NCI-H226 (cell line): ENCODE measurements around the gene BCL2A1.
"Not testable (repeated sequence)": the region's sequence is repeated elsewhere in the genome, so short reads cannot be mapped to it uniquely, and the experiment has no call there.

Source experiments
- DNase-seq: peaks from one replicate; pipeline ENCODE4 v3.0.0-alpha.2; 2015

Gene BCL2A1

DNA sequence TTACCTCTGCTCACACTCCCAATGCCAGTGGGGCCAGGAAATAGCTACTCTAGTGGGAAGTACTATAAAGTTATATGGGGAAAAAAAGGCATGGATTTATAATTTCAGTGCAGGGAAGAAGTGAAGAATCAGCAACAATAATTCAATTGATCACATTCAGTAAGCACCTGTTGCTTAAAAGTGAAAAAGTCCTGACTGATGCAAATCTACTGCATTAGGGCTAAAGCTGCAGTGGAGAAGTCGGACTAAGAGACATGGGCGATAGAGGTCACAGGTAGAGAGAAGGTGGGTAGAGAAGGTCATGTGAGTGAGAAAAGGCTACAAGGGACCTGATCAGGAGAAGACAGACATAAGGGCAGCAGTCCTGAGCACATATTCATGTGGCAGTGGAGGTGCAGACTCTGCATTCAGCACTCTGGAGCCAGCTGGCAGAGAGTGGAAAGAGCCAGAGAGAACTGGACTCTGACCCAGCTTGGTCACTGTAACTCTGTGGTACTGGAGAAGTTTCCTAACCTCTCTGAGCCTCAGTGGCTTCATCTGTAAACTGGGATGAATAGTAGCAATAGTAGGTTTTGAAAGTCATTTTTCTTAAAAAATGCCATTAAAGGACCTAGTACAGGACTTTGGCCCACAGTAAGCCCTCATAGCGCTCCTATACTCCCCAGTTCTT, 17.6 kb upstream of the BCL2A1 start:
- DNase-seq: no peak

DNA sequence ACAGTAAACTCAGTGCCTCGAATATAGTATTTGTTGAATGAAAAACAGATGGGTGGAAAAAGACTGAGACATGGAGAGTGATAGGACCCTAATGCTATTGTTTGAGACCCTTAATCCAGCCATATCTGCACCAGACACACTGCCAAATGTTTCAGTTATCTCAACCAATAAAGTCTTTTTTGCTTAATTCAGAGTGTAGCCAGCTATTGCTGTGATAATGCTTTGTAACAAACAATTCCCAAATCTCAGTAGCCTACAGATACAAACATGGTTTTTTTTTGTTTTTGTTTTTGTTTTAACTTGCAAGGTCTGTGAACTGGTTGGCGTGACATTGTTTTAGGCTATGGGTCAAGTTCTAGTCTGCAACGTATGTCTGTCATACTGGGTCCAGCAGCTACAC, 17.0 kb upstream of the BCL2A1 start:
- no peak for DNase-seq

DNA sequence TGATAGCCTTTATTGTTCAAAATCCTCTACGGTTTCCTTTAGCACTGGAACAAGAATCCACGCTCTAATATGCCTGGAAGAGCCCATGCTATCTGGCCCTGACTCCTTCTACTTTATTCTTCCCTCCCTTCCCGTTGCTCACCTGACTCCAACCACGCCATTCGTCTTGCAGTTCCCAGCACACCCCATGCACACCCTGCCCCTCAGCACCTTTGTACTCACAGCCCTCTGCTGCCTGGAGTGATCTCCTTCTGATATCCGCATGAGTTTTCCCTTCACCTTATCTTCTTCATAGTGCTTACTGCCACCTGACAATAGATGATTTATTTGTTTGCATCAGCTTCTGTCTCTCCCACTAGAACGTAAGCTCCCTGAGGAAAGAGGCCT, 16.6 kb upstream of the BCL2A1 start:
- no peak for DNase-seq

DNA sequence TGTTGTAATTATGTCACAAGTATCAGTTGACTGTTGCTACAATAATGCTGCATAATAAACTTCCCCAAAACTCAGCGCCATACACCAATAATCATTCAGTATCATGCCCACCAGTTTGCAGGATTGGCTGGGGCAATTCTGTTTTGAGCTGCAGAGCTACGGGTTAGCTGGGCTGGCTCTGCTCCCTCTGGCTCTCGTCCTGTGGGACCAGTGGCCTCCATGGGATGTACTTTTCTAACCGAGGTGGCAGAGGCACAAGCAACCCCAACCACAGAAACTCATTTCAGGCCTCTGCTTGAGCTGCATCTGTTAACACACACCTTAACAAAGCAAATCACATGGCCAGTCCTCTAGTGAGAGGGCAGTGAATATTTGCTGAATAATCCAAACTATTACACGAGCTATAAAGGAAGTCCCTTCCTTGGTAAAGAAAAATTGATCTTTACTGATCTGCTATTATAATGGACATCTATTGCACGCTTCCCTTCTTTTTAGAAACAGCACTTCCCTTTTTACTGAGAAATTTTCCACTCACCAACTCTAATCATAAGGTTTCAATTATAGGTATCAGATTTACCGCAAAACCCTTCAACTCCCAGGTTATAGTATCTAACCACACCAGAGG, 10.9 kb upstream of the BCL2A1 start:
- no peak for DNase-seq

DNA sequence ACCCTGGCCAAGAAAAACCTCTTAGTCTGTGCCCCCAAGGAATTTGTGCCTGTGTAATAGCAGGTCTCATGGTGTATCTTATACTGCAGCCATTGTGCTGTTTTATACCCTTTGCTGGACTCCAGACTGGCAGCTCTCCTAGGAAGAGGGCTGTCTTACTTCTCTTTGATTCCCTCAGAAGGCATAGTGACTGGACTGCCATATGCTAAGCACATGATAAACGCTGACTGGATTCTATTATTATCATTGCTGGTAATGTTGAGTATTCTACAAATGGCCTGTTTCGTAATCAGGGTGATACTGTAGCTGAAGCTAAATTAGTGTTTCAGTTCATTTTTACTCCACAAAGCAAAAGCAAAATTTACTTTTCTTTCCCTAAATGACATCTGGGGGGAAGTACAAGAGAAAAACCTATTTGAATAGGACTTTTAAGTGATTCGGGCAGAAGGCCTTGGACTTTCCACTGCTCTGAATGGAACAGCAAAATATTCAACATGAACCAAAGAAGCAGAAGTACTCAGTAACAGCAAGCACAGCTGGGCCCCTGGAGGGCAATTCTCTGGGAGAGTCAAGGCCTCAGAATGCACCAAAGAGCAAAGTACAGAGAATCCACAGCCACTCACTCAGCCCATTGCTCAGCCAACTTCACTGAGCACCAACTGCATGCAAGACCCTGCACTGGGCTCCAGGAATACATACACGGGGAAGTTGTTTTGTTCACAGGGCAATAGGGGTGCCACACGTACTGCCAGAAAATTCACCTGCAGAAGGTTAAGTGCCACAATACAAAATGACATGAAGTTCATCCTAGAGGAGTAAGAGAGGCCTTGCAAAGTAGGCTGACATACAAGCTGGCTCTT, 7.9 kb upstream of the BCL2A1 start:
- DNase-seq: peak; percentile 40

DNA sequence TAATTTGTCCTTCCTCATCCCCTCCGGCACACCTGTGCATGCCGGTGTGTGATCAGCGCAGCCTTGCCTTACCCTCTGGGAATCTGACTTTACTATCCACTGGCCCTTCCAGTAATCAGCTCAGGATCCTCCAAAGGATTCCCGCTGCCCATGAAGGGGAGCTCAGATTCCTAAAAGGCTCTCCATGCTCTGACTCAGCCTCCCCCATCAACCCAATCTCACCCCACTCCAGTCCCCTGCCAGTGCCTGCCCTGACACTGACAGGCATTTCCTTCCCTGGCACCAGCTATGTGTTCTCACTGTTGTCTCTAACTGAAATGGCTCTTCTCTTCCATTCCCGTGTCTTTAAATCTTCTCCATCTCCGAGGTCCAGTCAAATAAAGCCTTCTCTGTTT, 7.3 kb upstream of the BCL2A1 start:
- DNase-seq: no peak

DNA sequence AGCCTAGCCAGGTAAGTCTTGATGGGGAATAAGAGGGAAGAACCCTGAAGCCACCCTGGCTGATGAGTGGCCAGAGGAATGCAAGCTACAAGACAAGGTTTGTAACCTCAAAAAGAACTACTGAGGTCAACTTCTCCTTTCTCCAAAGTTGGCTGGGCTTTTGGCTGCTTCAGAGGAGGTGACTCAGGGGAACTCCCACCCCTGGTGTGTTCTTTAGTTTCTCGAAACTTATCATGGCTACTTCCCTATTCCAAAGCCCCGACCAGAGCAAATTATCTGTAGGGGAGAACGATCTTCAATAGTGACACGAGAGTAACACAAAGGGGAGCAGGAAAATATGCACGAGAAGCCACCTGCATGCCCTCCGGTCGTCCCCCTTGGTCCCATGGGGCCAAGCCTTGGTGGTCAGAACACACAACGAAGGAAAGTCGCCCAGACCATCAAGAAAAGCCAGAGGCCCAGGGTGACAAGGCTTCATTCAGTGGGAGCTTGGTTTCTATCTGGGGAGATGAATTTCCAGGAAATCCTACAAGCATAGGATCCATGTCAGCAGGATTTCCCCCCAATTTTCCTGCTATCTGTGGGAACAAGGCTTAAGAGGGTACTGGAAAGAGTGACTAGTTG, 6.5 kb upstream of the BCL2A1 start:
- no peak for DNase-seq

DNA sequence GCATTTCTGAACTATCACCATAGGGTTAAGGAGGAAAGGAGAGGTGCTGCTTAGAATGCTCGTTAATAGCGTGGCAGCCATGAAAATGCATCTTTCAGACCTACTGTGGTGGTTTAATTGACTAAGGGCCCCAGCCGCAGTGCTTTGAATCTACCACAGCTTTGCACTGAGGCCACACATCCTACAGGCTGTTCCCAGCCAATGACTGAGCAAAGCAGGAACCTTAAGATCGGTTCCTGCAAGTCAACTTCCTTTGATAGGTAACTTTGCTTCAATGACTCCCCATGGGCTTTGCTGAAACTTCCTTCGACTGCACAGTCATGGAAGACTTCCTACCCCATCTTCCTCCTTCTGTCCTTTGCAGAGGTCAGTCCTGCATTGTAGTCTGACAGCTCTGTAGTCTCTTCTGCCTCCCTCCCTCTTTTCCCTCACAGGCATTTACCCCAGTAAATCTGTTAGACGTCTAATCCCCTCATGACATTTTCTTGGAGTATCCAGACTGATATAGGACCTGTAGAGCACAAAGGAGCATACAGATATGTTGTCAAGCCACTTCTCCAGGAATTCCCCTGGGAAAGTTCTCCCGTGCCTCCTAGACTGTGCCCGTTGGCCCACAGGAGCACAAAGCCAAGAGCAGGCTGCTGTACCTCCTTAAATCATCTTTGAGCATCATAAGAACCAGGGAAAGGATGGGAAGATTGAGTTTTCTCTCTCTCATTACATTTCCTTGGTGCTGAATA, 2.6 kb upstream of the BCL2A1 start:
- DNase-seq: no peak

DNA sequence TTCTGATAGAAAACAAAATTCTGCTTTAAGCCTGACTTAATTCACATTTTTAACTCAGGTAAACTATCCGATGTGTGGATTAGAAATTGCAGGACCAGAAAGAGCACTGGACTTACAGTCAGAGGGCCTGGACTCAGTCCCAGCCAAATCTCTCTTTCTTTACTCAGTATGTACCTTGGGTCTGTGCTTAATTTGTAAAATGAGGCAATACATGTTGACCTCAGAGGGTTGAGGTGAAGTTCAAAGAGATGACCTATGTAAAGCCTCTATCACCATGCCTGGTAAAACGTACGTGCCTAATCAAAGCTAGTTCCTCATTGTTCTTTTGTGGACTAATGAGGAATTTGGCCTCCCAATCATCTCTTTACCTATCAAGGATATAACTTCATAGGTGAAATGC, 1.9 kb upstream of the BCL2A1 start:
- DNase-seq: no peak

DNA sequence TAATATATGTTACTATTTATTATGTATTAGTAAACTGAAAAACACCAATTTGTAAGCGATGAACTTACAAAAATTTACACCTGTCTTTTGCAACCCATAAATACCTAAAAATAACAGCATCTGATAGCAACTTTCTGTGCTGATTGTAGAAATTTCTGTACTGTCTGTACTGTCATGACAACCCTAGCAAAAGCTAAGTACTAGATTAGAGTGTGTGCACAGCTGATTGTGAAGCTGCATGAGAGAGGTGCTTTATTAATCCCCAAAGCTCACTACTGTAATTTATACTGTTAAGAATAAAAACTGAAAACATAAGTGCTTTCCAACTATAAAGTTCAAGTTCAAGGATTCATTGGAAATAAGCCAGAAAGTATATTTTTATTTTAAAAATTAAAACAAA, 815 bp downstream of the BCL2A1 start:
- no peak for DNase-seq

DNA sequence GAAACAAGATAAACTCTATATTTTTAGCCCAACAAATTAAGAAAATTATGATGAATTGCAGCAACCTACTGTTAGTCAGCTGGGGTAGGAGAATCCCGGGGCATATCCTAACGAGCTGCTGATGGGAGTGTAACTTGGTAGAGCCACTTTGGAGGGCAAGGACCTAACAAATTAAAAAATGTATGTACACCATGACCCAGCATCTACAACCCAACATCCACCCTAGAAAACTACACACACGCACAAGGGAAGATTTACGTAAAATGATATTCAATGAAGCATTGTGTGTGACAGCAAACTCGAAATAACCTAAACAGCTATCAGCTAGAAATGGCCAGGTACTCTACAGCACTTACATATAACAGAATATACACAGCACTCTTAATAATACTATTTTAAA, 1.9 kb downstream of the BCL2A1 start:
- no peak for DNase-seq

DNA sequence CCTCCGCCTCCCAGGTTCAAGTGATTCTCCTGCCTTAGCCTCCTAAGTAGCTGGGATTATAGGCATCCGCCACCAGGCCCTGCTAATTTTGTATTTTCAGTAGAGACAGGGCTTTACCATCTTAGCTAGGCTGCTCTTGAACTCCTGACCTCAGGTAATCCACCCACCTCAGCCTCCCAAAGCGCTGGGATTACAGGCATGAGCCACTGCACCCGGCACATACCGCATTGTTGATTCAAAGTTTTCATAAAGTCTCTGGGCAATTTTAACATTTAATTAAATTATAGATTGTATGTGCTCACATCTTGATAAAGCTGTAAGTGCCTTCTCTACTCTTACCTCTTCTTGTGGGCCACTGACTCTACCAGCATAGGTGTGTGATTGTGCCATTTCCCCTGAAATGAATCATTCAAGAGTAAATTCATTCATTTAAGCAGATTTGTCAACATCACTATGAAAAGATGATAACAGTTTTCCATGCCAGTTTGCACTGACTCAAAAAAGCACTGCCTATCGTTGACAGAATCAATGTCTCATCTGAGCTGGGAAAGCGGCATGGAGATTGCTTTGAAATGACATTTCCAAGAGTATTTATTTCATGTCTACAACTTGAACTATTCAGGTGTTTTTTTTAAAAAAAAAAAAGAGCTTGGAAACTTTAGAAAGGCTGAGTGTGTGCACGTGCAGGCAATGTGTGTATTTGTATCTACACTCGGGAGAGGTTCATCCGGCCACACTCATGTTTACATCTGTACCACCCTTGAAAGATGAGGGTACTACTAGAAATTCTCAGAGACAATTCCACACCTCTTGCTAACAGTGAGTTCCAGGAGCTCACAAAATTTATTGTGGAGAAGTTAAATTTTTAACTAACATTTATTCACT, 3.5 kb downstream of the BCL2A1 start:
- peak; percentile 63 for DNase-seq

DNA sequence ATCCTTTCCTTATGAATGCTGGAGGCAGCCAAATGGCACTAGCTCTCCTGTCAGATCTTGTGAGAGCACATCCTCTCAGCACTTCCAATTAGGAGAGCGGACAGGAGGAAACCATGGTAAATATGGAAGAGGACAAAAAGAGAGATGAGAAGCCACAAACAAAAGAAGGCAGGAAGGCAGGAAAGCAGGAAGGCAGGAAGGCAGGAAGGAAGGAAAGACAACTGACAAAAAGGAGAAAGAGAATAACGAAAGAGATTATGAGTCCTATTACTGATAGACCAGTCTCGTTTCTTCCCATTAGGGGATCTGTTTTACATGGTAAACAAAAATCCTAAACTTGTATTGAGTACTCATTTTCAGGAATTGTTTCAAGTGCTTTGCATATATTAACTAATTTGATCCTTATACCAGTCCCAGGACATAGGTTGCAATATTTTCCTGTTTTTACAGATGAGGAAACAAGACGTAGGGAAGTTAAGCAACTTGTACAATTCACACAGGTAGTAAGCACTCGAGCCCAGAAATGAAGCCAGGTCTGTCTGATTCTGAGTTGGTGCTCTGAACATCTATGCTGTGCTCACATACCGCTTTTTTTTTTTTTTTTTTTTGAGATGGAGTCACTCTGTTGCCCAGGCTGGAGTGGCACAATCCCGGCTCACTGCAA, 4.2 kb downstream of the BCL2A1 start:
- DNase-seq: no peak

DNA sequence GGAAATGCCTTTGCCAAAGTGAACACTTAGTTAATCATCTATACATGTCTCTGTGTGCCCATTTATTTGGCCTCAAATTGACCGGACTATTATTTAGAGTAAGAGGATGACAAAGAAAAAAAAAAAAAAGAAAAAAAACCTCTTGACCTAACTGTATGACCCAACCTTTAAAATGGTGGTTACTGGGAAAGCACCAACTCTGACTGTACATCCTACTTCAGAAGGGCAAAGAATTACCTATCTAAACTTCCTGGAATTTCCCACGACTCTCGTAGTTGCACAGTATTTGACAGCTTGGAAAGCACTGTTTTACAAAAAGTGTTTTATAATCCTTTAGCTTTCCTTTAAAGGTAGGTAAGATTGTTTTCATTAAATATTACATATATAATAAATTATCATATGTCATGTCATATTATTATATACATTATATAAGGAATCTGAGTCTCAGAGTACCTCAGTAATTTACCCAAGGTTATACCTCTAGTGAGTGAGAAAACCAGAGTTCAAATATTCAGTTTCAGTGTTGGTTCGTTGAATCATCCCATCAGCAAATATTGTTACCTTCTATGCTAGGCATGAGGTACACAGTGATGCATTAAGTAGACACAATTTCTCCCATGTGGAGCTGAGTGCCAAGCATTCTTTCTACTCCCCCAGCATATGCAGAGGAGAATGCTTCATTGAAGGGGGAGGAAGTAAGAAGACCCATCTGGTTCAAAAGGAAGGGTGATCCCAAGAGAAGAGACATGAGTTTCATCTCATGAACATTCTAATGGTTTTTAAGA, 5.0 kb downstream of the BCL2A1 start:
- peak; percentile 65 for DNase-seq

DNA sequence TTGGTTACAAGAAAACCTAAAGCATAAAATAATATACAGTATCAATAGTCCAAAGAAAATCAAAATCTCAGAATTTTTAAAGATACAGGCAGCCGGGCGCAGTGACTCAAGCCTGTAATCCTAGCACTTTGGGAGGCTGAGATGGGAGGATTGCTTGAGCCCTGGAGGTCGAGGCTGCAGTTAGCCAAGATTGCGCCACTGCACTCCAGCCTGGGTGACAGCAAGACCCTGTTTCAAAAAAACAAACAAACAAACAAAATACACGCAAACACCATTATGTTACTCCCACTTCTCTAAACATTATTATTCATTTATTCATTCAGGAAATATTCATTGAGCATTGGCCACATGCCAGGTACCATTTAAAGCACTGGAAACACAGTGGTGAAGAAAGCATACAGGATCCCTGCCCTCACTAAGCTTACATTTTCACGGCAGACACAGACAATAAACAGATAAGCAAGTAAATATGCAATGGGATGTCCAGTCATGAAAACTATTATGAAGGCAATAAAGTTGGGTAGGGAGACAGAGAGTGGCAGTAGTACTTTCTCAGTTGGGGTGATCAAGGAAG, 6.7 kb downstream of the BCL2A1 start:
- no peak for DNase-seq

DNA sequence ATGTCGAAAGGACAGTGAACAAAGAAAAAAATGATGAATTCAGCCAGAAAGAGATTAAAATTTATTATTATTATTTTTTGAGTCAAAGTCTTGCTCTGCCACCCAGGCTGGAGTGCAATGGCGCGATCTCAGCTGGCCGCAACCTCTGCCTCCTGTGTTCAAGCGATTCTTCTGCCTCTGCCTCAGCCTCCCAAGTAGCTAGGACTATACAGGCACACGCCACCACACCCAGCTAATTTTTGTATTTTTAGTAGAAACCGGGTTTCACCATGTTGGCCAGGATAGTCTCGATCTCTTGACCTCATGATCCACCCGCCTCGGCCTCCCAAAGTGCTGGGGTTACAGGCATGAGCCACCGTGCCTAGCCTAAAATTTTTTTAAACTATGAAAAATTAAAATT, 8.1 kb downstream of the BCL2A1 start:
- DNase-seq: not testable (repeated sequence)

DNA sequence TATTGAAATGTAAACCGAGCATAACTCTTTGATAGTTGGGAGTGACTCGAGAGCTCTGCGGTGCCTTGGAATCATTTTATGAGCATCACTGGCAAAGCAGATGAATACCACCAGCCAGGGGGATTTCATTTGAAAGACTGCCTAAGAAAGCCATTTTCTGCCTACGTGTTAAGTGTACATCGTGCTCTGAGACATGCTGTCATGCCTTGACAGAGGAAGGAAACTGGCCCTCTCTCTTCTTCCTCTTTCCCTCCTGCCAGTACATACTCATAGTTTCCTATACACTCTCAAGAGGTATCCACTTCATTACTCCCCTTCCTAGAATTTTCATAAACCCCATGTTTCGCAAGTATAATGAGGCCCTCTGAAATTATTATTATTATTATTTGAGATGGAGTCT, 8.8 kb downstream of the BCL2A1 start:
- no peak for DNase-seq

DNA sequence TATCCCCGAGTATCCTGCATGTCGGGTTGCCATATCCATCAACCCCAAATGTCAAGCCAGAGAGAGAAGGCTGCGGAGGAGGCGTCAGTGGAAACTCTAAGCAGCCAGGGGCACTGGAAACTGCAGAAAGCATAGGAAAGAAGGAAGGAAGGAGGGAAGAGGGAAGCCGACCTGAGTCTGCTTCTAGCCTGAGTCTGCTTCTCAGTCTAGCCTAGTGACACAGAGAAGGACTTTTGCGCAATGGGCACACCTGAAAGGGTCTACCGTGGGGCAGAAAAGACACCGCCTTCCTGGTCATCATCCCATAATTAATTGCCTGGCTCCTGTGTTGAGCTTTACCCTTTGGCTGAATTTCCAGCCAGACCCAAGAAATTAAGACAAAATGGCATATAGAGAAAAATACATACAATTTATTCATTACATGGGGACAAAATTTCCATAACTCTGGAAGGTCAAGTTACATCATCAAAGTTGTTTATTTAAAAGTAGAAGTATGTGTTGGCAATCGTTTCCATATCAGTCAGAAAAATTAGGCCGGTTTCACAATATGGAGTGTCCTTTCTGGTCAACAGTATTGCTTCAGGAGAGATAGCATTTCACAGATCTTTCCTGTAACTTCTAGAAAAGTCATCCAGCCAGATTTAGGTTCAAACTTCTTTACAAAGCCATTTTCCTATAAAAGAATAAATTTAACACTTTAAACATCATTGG, 10.3 kb downstream of the BCL2A1 start:
- no peak for DNase-seq

DNA sequence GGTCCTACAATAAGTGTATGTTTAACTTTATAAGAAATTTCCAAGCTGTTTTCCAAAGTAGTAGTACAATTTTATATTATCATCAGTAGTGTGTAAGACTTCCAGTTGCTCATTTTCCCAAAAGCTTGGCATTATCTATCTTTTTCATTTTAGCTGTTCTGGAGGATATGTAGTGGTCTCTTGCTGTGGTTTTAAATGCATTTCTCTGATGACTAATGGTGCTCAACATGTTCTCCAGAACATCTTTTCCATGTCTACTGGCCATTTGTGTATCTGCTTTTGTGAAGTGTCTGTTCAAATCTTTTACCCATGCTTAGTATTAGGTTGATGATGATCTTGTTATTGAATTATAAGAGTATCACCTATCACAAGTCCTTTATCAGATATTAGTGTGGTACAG, 13.3 kb downstream of the BCL2A1 start:
- no peak for DNase-seq
